IMR-90 (cell line): ENCODE measurements around the gene CCT7. TPM values are rescaled to one million over a fixed set of nuclear protein-coding genes. Genes with fewer than 3 reads are reported as not detected.

Experiments used
- ATAC-seq: fragments of 200-7000 bp; cut with Tn5 transposase; 2 replicates; pipeline ENCODE4 v1.9.1; 2020; ENCODE audit warnings: low read depth, mild to moderate bottlenecking, moderate library complexity
- BruUV-seq: library from RNA; stranded (reverse); fragments of 400-500 nt; replicated peaks from 2 replicates; lab custom pipeline; 2021; lab: Mats Ljungman, UMichigan
- CTCF ChIA-PET: fragments of 300-600 bp; formaldehyde crosslinking; extraction: SDS; loops from one replicate; lab custom pipeline; 2021; ENCODE audit warnings: antibody characterized with exemption; lab: Yijun Ruan, JAX
- POLR2A ChIA-PET: fragments of 300-600 bp; sonication (Branson Sonifier 250); formaldehyde crosslinking; loops from one replicate; lab custom pipeline; 2022; ENCODE audit warnings: antibody characterized with exemption; ENCODE audit not compliant: unreplicated experiment; lab: Charles Lee
- DNase-seq: peaks from one replicate; pipeline ENCODE4 v3.0.0; 2013
- H2AFZ ChIP-seq: replicated peaks from 2 replicates; pipeline ENCODE3; 2013; ENCODE audit warnings: low read length, mild to moderate bottlenecking; ENCODE audit not compliant: poor library complexity
- H2AK5ac ChIP-seq: 2 replicates; pipeline ENCODE4 v1.6.1; 2013; ENCODE audit warnings: low read depth, low read length, inconsistent platforms
- H2AK9ac ChIP-seq: replicated peaks from 2 replicates; pipeline ENCODE3; 2013; ENCODE audit warnings: mild to moderate bottlenecking, low read depth, low read length, moderate library complexity; ENCODE audit not compliant: poor library complexity
- H2BK120ac ChIP-seq: 2 replicates; pipeline ENCODE4 v1.6.1; 2013; ENCODE audit warnings: low read depth, low read length, inconsistent platforms
- H2BK15ac ChIP-seq: 3 replicates; pipeline ENCODE4 v1.6.1; 2013; ENCODE audit warnings: low read depth, low read length, inconsistent platforms
- H2BK20ac ChIP-seq: 2 replicates; pipeline ENCODE4 v1.6.1; 2013; ENCODE audit warnings: low read depth, mild to moderate bottlenecking, inconsistent platforms, low read length, moderate library complexity
- H2BK5ac ChIP-seq: 2 replicates; pipeline ENCODE4 v1.6.1; 2013; ENCODE audit warnings: mild to moderate bottlenecking, low read depth, low read length, inconsistent platforms; ENCODE audit not compliant: poor library complexity, severe bottlenecking
- H3K14ac ChIP-seq: replicated peaks from 2 replicates; pipeline ENCODE4 v1.6.1; 2013; ENCODE audit warnings: low read depth, low read length, inconsistent platforms
- H3K18ac ChIP-seq: 2 replicates; pipeline ENCODE4 v1.6.1; 2013; ENCODE audit warnings: low read depth, low read length, control low read depth
- H3K23ac ChIP-seq: 2 replicates; pipeline ENCODE4 v1.6.1; 2013; ENCODE audit warnings: low read depth, low read length, inconsistent platforms
- H3K27ac ChIP-seq: 2 replicates; pipeline ENCODE4 v1.5.1; 2013; ENCODE audit warnings: mild to moderate bottlenecking, control low read depth, low read length; ENCODE audit not compliant: insufficient read depth
- H3K27me3 ChIP-seq: 2 replicates; pipeline ENCODE4 v1.6.1; 2013; ENCODE audit warnings: low read length; ENCODE audit not compliant: control insufficient read depth, insufficient read depth
- H3K36me3 ChIP-seq: 2 replicates; pipeline ENCODE4 v1.6.1; 2013; ENCODE audit warnings: low read length, mixed read lengths; ENCODE audit not compliant: control insufficient read depth, insufficient read depth
- H3K4ac ChIP-seq: 2 replicates; pipeline ENCODE4 v1.6.1; 2013; ENCODE audit warnings: low read depth, low read length, inconsistent platforms
- H3K4me1 ChIP-seq: 2 replicates; pipeline ENCODE4 v1.6.1; 2013; ENCODE audit warnings: low read length, mixed read lengths; ENCODE audit not compliant: control insufficient read depth, insufficient read depth
- H3K4me2 ChIP-seq: 2 replicates; pipeline ENCODE4 v1.6.1; 2013; ENCODE audit warnings: low read depth, mild to moderate bottlenecking, control low read depth, low read length, moderate library complexity
- H3K4me3 ChIP-seq: 2 replicates; pipeline ENCODE4 v1.5.1; 2013; ENCODE audit warnings: low read depth, mild to moderate bottlenecking, control low read depth, low read length, moderate library complexity; ENCODE audit not compliant: insufficient read depth
- H3K56ac ChIP-seq: 2 replicates; pipeline ENCODE4 v1.6.1; 2013; ENCODE audit warnings: low read length, inconsistent platforms; ENCODE audit not compliant: insufficient read depth; ENCODE audit errors: extremely low read depth
- H3K79me1 ChIP-seq, 2 experiments: 2 replicates each; pipeline ENCODE4 v1.6.1; 2013; ENCODE audit warnings: low read length in 2 of 2, inconsistent platforms in 1 of 2, low read depth in 1 of 2
- H3K9ac ChIP-seq: 2 replicates; pipeline ENCODE4 v1.6.1; 2013; ENCODE audit warnings: low read depth, low read length, control low read depth
- H3K9me1 ChIP-seq: 2 replicates; pipeline ENCODE4 v1.6.1; 2013; ENCODE audit warnings: low read length, inconsistent platforms; ENCODE audit not compliant: insufficient read depth
- H3K9me3 ChIP-seq: 2 replicates; pipeline ENCODE4 v1.6.1; 2013; ENCODE audit warnings: low read length; ENCODE audit not compliant: control insufficient read depth, insufficient read depth
- H4K20me1 ChIP-seq: 2 replicates; pipeline ENCODE4 v1.6.1; 2013; ENCODE audit warnings: low read length, inconsistent platforms; ENCODE audit not compliant: insufficient read depth
- H4K5ac ChIP-seq: 2 replicates; pipeline ENCODE4 v1.6.1; 2013; ENCODE audit warnings: mild to moderate bottlenecking, low read depth, low read length, control low read depth
- H4K8ac ChIP-seq, 2 experiments: 2 replicates each; pipeline ENCODE4 v1.6.1; 2013; ENCODE audit warnings: low read depth in 2 of 2, low read length in 2 of 2, control low read depth in 1 of 2, inconsistent platforms in 1 of 2
- H4K91ac ChIP-seq: 2 replicates; pipeline ENCODE4 v1.6.1; 2013; ENCODE audit warnings: low read depth, low read length, inconsistent platforms; ENCODE audit not compliant: insufficient read depth
- POLR2A ChIP-seq: IDR thresholded peaks from 2 replicates; pipeline ENCODE4 v1.6.1; 2012; ENCODE audit warnings: mild to moderate bottlenecking, low read depth, low read length
- WGBS, 2 experiments: methylation state at CpG; one replicate each; pipeline versions ENCODE4 v1.1.5 to v1.1.7; 2013; ENCODE audit warnings: missing lambda C conversion rate in 2 of 2; ENCODE audit not compliant: insufficient read length in 1 of 2; ENCODE audit errors: extremely low coverage in 2 of 2; 5-methylcytosine and 5-hydroxymethylcytosine counted together
- dilution Hi-C: fragments of 300-500 bp; cut with HindIII; formaldehyde crosslinking; loops from one replicate; pipeline ENCODE4 v1.14.3; 2018; ENCODE audit warnings: low sequenced_read_pairs; ENCODE audit not compliant: unreplicated experiment
- in situ Hi-C: fragments of 300-500 bp; cut with MboI; formaldehyde crosslinking; loops from 3 replicates; pipeline ENCODE4 v1.14.3; 2019; ENCODE audit warnings: low sequenced_read_pairs, inconsistent platforms, mixed read lengths
- intact Hi-C: fragments of 100-400 bp; cut with micrococcal nuclease; formaldehyde crosslinking; loops from 2 replicates; pipeline ENCODE4 v1.10.0; 2022
- polyA plus RNA-seq, 3 experiments: library from polyadenylated mRNA; depleted of rRNA; stranded (reverse); fragments of >200 nt; gene quantifications; 2 replicates each; pipeline ENCODE4 v1.2.3, GENCODE V29; 2012; ENCODE audit warnings: low replicate concordance in 1 of 3
- total RNA-seq: library from RNA; depleted of rRNA; stranded (reverse); fragments of >200 nt; gene quantifications from 2 replicates; pipeline ENCODE4 v1.2.3, GENCODE V29; 2012

Gene CCT7
- total and polyA plus RNA-seq, 2 of the 4 experiments (the other 2 are of a cell fraction): 321 to 575 TPM

GRCh38 chr2:73223821-73224220 lies 10.3 kb upstream of the CCT7 start:
- H3K18ac ChIP-seq: no peak overlapping the region
- H3K14ac ChIP-seq: no peak overlapping the region
- H4K8ac ChIP-seq: no peak overlapping the region
- intact Hi-C loops (no loop called here), dilution Hi-C loops (no loop called here), in situ Hi-C loops (no loop called here)
- no peaks in the 10 kb centered on the region for H3K4me1 ChIP-seq
- H2BK120ac ChIP-seq: no peak overlapping the region
- H3K36me3 ChIP-seq: peaks cover 37% of the 10 kb centered on the region
- TF ChIP-seq POLR2A: no peak
- H3K9ac ChIP-seq: no peak overlapping the region
- no peak overlapping the region for H3K56ac ChIP-seq
- no peak overlapping the region for H3K4me2 ChIP-seq
- H2BK15ac ChIP-seq: no peak overlapping the region
- POLR2A ChIA-PET: no interaction called here
- H3K27me3 ChIP-seq: no peaks in the 10 kb centered on the region
- BruUV-seq: no TSS peak
- WGBS, 2 experiments: no CpG with 5 or more reads among the region's 4 CpGs
- no peak overlapping the region for H3K4ac ChIP-seq
- no peak overlapping the region for H3K27ac ChIP-seq
- no peaks in the 10 kb centered on the region for H3K9me3 ChIP-seq
- DNase-seq (no peak), ATAC-seq (no peak)
- no peaks in the 10 kb centered on the region for H4K20me1 ChIP-seq
- no peak overlapping the region for H3K23ac ChIP-seq
- H2BK5ac ChIP-seq: no peak overlapping the region
- H4K91ac ChIP-seq: no peak overlapping the region
- H4K5ac ChIP-seq: no peak overlapping the region
- H3K4me3 ChIP-seq: no peak overlapping the region
- CTCF ChIA-PET: no interaction called here
- H3K9me1 ChIP-seq: peaks cover 12% of the 10 kb centered on the region
- no peak overlapping the region for H2BK20ac ChIP-seq
- peaks cover 4 to 12% of the 10 kb centered on the region in 2 experiments; a peak in 3 of 4 replicates for H3K79me1 ChIP-seq
- H2AFZ ChIP-seq: no peak overlapping the region
- no peak overlapping the region for H2AK9ac ChIP-seq
- H2AK5ac ChIP-seq: no peak overlapping the region
